ENCODE measurements around the gene DUSP28. TPM values are rescaled to one million over a fixed set of nuclear protein-coding genes. Genes with fewer than 3 reads are reported as not detected.

Gene DUSP28
- total RNA-seq, 4 donors from 2014 or later = 5.5 to 8.1 (median 7.4) TPM

GRCh38 chr2:240571314-240571973, 11.3 kb downstream of the DUSP28 start:
- WGBS, 2 donors = 82 to 89% methylated on average over 18 of the region's 18 CpGs
- intact Hi-C loops (cut with DNase I; ENCODE audit: low total_unique reads) = no loop called here
- H3K4me3 ChIP-seq (ENCODE audit: low read depth, poor library complexity, severe bottlenecking) = no peak overlapping the region
- TF ChIP-seq POLR2A (IDR thresholded peaks at IDR 0.05) (no peak), CTCF (IDR thresholded peaks at IDR 0.05) (no peak)
- peak in 1 of 2 donors; percentile 78 for DNase-seq (ENCODE audit: low spot score in 2 of 2)

GRCh38 chr2:240572141-240573031, 12.2 kb downstream of the DUSP28 start:
- WGBS, 2 donors = 89 to 92% methylated on average over 24 to 29 of the region's 30 CpGs
- DNase-seq (ENCODE audit: low spot score in 2 of 2) = no peak
- H3K4me3 ChIP-seq (ENCODE audit: low read depth, poor library complexity, severe bottlenecking) = no peak overlapping the region
- intact Hi-C loops (cut with DNase I; ENCODE audit: low total_unique reads) = no loop called here
- TF ChIP-seq POLR2A (IDR thresholded peaks at IDR 0.05) (no peak), CTCF (IDR thresholded peaks at IDR 0.05) (no peak)

- TF ChIP-seq POLR2A (IDR thresholded peaks at IDR 0.05) (no peak), CTCF (IDR thresholded peaks at IDR 0.05) (no peak)
- WGBS, 2 donors = 78 to 87% methylated on average over 11 to 13 of the region's 20 CpGs
- intact Hi-C loops (cut with DNase I; ENCODE audit: low total_unique reads) = no loop called here
- no peak for DNase-seq (ENCODE audit: low spot score in 2 of 2)
- H3K4me3 ChIP-seq (ENCODE audit: low read depth, poor library complexity, severe bottlenecking) = no peak overlapping the region
Observed at GRCh38 chr2:240573071-240573515, 12.9 kb downstream of the DUSP28 start.

GRCh38 chr2:240573516-240574385, 13.6 kb downstream of the DUSP28 start:
- DNase-seq (ENCODE audit: low spot score in 2 of 2) = no peak
- TF ChIP-seq POLR2A (IDR thresholded peaks at IDR 0.05) = no peak
- no peak for TF ChIP-seq CTCF (IDR thresholded peaks at IDR 0.05)

GRCh38 chr2:240574386-240575100, 14.4 kb downstream of the DUSP28 start:
- DNase-seq (ENCODE audit: low spot score in 2 of 2) = no peak
- TF ChIP-seq POLR2A (IDR thresholded peaks at IDR 0.05) (no peak), CTCF (IDR thresholded peaks at IDR 0.05) (no peak)
- no peak overlapping the region for H3K4me3 ChIP-seq (ENCODE audit: low read depth, poor library complexity, severe bottlenecking)
- intact Hi-C loops (cut with DNase I; ENCODE audit: low total_unique reads) = no loop called here
- WGBS, 2 donors = 73 to 74% methylated on average over 17 to 19 of the region's 21 CpGs

More at GRCh38 chr2:240573516-240574385, 13.6 kb downstream of the DUSP28 start:
- intact Hi-C loops (cut with DNase I; ENCODE audit: low total_unique reads) = no loop called here
- 90 to 92% methylated on average over 32 to 33 of the region's 37 CpGs for WGBS, 2 donors
- no peak overlapping the region for H3K4me3 ChIP-seq (ENCODE audit: low read depth, poor library complexity, severe bottlenecking)
